Inferior parietal cortex (tissue), 1 donor: Measurements from ENCODE around the gene ADD3.
A peak's percentile ranks its signal among the peaks of the same experiment; 100 is the strongest.
"Not testable (repeated sequence)": the region's sequence is repeated elsewhere in the genome, so short reads cannot be mapped to it uniquely, and the experiment has no call there.

Experiments used
- DNase-seq: peaks from one replicate; pipeline ENCODE4 v3.0.0-alpha.2; 2016; ENCODE audit errors: extremely low spot score

Gene ADD3

GRCh38 chr10:109976681-109977080 lies 31.1 kb upstream of the ADD3 start:
- DNase-seq = no peak

- no peak for DNase-seq
These were observed 30.4 kb upstream of the ADD3 start for GRCh38 chr10:109977382-109977806.

- peak; percentile 76 for DNase-seq
These were observed 29.3 kb upstream of the ADD3 start for GRCh38 chr10:109978481-109978880.

GRCh38 chr10:109979215-109979614 lies 28.6 kb upstream of the ADD3 start:
- DNase-seq = no peak

- DNase-seq = no peak
These were observed 26.1 kb upstream of the ADD3 start for GRCh38 chr10:109981650-109982049.

- DNase-seq = no peak
These were observed 25.7 kb upstream of the ADD3 start for GRCh38 chr10:109982123-109982522.

GRCh38 chr10:109982812-109983211 lies 25.0 kb upstream of the ADD3 start:
- no peak for DNase-seq

GRCh38 chr10:109984013-109984412 lies 23.8 kb upstream of the ADD3 start:
- no peak for DNase-seq

GRCh38 chr10:109985768-109986167 lies 22.0 kb upstream of the ADD3 start:
- not testable (repeated sequence) for DNase-seq

- no peak for DNase-seq
These were observed 20.2 kb upstream of the ADD3 start for GRCh38 chr10:109987452-109988211.

- DNase-seq = no peak
These were observed 19.6 kb upstream of the ADD3 start for GRCh38 chr10:109988212-109988596.

GRCh38 chr10:109991266-109991855 lies 16.4 kb upstream of the ADD3 start:
- no peak for DNase-seq

GRCh38 chr10:109992485-109992884 lies 15.3 kb upstream of the ADD3 start:
- DNase-seq = no peak

- no peak for DNase-seq
These were observed 14.0 kb upstream of the ADD3 start for GRCh38 chr10:109993551-109994330.

GRCh38 chr10:109994711-109995577 lies 12.8 kb upstream of the ADD3 start:
- no peak for DNase-seq

- DNase-seq = no peak
These were observed 12.2 kb upstream of the ADD3 start for GRCh38 chr10:109995595-109995994.

GRCh38 chr10:109996225-109996624 lies 11.6 kb upstream of the ADD3 start:
- DNase-seq = no peak

GRCh38 chr10:109996766-109997171 lies 11.0 kb upstream of the ADD3 start:
- DNase-seq = no peak

GRCh38 chr10:109997233-109997632 lies 10.6 kb upstream of the ADD3 start:
- DNase-seq = no peak

- no peak for DNase-seq
These were observed 9.3 kb upstream of the ADD3 start for GRCh38 chr10:109998513-109998912.

- no peak for DNase-seq
These were observed 4.8 kb upstream of the ADD3 start for GRCh38 chr10:110002801-110003523.
